HepG2 (cell line): Measurements from ENCODE around the gene UBAP2L.

Experiments used
- SSRP1 ChIP-seq: IDR thresholded peaks from 2 replicates; pipeline ENCODE4 v1.6.1; 2016; ENCODE audit warnings: control low read depth
- ZNF407 ChIP-seq: sonication (generic); formaldehyde crosslinking; IDR thresholded peaks from one replicate; pipeline ENCODE4 v1.5.1; 2020; ENCODE audit warnings: mild to moderate bottlenecking, missing genetic modification reagents; ENCODE audit errors: not compliant biosample characterization

GRCh38 chr1:154171223-154171583, 49.6 kb upstream of the UBAP2L start:
- TF ChIP-seq SSRP1 (CRISPR knock-in tag) (no peak), ZNF407 (CRISPR knock-in tag) (no peak)
